Measurements from ENCODE around the gene OR8G1. TPM values are rescaled to one million over a fixed set of nuclear protein-coding genes. Genes with fewer than 3 reads are reported as not detected.

The OR8G1 gene
- total and polyA plus RNA-seq, 9 of the 15 experiments (the other 6 are each of a cell fraction or from before 2014, with no cell fraction given) = 0.03 to 1.4 (median 0.51) TPM; not detected in 1

GRCh38 chr11:124225471-124225870 lies 15.4 kb upstream of the OR8G1 start (continued):
- no peak for TF ChIP-seq RERE (CRISPR knock-in tag; IDR thresholded peaks at IDR 0.05; ENCODE audit: borderline replicate concordance)
- 0 out of 2 replicates have a peak, but pooled peaks have one; percentile 9 for TF ChIP-seq DMBX1 (CRISPR knock-in tag; IDR thresholded peaks at IDR 0.05; ENCODE audit: borderline replicate concordance)
- TF ChIP-seq, protein P1, sequence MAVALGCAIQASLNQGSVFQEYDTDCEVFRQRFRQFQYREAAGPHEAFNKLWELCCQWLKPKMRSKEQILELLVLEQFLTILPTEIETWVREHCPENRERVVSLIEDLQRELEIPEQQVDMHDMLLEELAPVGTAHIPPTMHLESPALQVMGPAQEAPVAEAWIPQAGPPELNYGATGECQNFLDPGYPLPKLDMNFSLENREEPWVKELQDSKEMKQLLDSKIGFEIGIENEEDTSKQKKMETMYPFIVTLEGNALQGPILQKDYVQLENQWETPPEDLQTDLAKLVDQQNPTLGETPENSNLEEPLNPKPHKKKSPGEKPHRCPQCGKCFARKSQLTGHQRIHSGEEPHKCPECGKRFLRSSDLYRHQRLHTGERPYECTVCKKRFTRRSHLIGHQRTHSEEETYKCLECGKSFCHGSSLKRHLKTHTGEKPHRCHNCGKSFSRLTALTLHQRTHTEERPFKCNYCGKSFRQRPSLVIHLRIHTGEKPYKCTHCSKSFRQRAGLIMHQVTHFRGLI (CRISPR knock-in tag; IDR thresholded peaks at IDR 0.05) = peak; percentile 30; the same call in 1 of the 2 replicates
- TF ChIP-seq HDAC8 (tag; IDR thresholded peaks at IDR 0.05) = 0 out of 2 replicates have a peak, but pooled peaks have one; percentile 48
- no peak for TF ChIP-seq ZSCAN32 (CRISPR knock-in tag; IDR thresholded peaks at IDR 0.05)

Data from K562 (cell line).